GM19463 (cell line): ENCODE measurements around the gene PWWP2B.

Experiments used
- ATAC-seq: cut with Tn5 transposase; IDR thresholded peaks from one replicate; pipeline ENCODE4 v1.9.1; 2021; ENCODE audit warnings: mild to moderate bottlenecking, moderate library complexity; ENCODE audit not compliant: unreplicated experiment

PWWP2B gene

DNA sequence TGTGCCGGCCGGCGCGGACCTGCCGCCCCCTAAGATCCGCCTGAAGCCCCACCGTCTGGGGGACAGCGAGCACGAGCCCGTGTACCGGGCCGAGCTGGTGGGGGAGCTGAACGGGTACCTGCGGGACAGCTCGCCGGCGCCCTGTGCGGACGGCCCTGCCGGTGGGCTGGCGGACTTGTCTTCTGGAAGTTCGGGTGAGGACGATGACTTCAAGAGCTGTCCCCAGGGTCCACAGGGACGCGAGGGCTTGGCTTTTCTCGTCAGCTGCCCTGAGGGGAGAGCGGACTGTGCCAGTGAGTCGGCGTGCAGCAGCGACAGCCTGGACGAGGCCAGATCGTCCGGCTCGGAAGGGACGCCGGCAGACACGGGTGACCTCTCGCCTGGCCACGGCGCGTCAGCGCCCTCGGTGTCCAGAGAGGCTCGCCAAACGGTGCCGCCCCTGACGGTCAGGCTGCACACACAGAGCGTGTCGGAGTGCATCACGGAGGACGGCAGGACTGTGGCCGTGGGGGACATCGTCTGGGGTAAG, 8.5 kb downstream of the PWWP2B start:
- ATAC-seq: no peak

DNA sequence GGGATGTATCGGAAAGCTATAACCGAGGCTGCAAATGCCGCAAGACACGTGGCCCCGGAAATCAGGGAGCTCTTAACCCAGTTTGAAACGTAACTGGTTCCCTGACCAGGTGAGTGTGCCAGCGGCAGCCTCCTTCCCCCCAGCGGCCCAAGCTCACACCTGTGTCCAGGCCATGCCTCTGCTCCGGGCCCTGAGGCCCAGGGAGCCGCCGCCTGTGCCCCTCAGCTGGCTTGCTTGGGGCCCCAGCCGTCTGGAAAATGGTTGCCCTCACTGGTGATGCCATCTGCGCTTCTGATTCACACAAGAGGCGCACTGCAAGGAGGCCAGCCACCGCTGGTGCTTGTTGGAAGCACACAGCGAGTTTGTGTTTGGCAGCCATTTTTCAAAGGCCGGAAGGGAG, 9.2 kb downstream of the PWWP2B start:
- ATAC-seq: no peak

DNA sequence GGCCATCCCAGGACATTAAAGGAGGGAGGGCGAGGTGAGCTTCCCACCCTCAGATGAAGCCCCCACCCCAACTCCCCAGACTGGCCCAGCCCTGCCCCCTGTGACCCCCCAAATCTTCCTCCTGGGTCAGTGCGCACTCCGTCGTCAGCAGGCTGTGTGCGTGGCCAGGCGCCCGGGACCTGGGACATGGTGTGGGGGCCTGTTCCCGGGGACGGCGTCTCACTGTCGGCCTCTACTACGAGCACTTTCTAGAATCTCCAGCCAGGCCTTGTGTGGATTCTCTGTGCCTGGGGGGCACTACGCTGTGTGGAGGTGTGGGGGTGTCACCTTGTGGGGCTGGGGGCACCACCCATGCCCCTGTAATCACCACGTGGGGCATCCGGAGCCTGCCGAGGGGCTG, 9.8 kb downstream of the PWWP2B start:
- no peak for ATAC-seq

DNA sequence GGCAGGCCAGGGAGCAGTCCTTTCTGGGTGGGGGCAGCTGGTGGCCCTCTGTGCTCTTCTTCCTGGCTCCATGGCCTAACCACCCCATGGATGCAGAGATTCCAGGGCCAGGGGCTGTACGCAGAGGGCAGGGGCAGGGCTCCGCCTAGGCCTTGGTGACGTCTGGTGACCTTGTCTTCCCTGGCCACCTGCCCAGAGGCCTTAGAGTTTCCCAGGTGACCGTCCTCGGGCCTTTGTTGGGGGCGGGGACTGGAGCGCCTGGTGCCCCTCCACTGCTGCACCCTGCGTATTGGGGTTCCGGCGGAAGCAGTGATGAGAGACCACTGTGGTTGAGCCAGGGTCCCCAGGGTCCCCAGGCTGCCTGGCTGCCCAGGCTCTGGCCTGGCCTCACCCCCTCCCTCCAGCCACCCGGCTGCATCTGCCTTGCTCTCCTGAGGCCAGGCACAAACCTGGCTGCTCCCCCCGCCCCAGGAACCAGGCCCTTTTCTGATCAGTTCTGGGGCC, 10.3 kb downstream of the PWWP2B start:
- ATAC-seq: no peak

DNA sequence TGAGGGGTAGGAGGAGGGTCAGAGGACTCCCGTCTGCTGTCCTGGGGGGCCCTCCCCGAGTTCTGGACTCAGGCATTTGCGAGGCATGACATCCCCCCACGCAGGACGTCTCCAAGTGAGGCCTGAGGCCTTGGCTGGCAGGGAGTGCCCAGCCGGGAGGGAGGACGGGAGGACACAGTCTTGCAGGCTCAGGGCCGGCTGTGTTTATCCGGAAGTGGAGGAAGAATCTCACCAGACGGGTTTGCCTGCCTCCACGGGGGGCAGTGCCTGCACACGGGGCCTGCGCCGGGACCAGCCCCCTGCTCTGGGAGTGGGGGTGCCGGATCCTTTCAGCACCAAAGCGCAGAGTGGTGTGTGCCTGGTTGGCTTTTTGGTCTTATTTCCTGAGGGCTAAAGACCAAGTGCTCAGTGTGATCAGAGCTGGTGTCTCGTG, 10.9 kb downstream of the PWWP2B start:
- no peak for ATAC-seq

DNA sequence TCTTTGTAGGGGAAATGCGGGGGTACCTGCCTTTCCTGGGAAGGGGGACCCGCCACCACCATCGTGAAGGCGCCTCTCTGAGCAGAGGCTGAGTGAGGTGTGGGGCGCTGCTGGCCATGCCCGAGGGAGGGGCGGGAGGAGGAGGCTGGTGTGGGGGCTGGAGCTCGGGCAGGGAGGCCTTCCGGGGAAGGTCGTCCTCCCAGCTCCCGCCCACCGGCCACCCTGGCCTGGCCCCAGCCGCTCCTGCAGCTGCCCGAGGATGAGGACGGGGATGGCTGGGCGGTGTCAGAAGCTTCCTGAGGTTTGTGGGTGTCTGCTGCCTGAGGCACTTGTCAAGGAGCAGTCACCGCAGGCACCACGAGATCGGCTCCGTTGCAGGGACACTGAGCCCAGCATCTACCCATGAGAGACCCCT, 11.4 kb downstream of the PWWP2B start:
- ATAC-seq: no peak

DNA sequence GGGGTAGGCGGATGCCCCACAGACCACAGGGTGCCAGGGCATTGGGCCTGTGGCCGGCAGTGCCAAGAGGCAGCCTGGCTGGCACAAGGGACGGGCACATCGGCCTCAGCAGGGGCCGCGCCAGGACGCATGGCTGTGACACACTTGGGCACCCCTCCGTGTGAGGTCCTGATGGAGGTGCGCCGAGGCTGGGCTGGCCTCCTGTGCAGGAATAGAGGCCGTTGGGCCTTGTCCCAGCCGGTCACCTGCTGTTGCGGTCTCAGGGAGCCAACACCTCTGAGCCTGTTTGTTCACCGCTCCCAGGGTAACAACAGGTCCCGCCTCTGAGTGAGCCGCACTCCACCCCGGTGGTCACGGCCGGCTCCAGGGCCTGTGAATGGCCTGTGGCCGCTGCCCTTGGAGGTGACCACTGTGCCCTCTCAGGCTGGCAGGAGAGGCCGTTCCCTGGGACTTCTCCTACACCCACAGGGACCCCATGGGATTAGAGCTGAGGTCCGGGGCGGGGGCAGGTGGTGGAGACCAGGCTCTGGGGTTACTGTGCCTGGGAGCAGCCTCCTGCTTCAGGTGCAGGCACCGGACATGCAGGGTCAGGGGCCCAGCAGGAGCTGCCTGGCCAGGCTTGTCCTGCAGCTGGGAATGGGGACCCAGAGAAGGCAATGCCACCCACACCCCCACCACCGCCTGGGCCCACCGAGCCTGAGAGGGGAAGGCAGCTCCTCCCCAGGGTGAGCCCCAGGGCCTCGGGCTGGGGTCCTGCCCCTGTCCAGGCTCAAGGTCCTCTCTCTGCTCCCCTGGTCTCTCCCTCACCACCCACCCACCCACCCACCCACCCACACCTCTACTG, 12.0 kb downstream of the PWWP2B start:
- no peak for ATAC-seq

DNA sequence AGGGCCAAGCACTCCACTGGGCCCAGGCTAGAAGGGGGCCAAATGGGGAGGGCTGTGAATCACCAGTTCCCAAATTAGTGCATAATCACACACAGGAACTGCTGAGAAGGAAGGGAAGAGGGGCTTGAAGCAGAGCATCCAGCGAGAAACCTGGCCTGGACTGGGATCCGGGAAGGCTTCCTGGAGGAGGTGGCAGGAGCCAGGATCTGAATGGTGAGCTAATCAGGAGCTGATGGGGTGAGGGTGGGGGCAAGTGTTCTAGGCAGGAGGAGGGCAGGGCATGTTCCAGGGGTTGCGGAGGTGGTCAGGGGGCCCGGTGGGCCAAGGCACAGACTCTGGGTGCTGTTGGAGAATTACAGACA, 12.6 kb downstream of the PWWP2B start:
- ATAC-seq: no peak

DNA sequence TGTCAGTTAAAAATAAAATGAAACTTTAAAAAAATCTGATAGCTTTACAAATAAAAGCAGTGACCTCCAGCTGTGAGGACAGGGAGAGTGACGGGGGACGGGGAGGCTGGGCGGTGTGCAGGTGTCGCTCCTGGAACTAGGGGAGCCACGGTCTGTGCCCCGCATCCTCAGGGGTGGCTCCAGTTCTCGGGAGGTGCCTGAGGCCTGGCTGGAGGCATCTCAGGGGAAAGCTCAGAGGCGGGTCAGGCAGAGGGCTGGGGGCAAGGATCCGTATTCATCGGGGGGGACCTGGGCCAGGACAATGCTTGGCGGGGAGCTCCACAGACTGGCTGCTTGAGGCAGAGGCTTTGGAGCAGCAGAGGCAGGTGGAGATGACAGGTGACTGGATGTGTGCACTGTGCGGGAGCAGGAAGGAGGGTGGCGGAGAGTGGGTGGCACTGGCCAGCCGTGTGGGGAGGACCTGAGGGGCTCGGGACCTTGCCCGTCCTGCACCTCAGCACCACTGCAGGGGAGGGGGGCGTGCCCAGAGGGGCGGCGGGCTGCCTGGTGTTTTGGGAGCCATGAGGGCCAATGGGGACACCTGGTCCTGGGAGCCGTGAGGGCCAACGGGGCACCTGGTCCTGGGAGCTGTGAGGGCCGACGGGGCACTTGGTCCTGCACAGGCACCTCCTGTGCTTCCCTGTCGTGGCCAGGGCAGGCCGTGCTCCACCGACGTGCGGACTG, 13.2 kb downstream of the PWWP2B start:
- no peak for ATAC-seq

DNA sequence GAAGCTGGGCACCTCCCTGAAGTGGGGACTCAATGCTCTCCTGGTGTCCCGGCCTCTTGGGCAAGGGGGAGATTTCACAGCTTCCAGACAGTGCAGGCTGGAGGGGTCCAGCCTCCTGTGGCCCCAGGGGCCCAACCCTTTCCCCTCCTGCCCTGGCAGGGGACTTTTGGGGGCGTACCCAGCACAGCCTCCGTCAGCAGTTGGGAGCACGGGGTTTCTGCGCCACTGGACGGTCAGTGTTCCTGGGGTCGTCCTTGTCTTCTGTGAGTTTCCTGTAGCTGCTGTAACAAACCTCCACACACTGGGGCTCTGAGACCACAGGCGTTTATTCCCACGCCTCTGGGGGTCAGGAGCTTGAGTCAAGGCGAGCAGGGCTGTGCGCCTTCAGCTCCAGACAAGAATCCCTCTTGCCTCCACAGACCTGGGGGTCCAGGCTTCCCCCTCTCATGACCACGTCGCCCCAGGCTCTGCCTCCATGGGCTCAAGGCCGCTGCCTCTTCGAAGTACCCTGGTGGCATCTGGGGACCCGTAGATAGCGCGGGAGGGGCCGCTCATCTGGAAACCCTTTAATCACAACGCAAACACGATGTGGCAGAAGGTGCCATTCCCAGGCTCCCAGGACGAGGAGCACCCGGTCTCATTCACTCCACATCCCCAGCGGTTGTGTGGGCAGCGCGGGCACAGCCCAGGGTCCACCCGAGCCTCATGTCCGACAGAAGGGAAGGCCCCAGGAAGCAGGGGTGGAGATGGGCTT, 14.0 kb downstream of the PWWP2B start:
- no peak for ATAC-seq

DNA sequence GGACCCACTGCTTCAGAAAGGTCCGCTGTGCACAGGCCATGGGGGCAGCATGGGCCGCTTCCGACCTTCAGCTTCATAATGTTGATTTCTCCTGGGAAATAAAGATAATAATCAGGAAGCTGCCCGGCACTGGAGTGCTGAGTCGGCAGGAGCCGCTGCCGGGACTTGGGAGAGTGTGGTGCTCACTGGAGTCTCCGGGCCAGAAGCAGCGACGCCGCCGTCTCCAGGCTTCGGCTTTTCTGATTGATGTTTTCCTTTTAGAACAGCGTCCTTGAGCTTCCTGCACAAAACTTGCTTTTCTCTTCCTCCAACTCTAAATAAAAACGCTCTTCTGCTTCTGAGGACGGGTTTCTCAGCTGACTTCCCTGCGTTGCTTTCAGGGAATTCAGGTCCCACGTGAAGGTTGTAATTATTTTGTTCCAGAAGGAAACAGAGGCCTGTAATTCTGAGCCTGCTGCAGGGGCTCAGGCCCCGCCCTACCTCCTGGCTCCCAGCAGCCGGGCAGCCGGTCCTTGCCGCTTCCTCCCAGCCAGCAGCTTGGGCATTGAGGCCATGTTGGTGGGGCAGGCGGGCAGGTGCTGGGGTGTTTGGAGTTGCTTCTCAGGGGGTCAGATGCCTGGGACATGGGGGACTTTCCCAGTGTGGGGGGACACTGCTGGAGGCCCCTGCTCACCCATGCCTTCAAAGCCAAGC, 14.7 kb downstream of the PWWP2B start:
- no peak for ATAC-seq

DNA sequence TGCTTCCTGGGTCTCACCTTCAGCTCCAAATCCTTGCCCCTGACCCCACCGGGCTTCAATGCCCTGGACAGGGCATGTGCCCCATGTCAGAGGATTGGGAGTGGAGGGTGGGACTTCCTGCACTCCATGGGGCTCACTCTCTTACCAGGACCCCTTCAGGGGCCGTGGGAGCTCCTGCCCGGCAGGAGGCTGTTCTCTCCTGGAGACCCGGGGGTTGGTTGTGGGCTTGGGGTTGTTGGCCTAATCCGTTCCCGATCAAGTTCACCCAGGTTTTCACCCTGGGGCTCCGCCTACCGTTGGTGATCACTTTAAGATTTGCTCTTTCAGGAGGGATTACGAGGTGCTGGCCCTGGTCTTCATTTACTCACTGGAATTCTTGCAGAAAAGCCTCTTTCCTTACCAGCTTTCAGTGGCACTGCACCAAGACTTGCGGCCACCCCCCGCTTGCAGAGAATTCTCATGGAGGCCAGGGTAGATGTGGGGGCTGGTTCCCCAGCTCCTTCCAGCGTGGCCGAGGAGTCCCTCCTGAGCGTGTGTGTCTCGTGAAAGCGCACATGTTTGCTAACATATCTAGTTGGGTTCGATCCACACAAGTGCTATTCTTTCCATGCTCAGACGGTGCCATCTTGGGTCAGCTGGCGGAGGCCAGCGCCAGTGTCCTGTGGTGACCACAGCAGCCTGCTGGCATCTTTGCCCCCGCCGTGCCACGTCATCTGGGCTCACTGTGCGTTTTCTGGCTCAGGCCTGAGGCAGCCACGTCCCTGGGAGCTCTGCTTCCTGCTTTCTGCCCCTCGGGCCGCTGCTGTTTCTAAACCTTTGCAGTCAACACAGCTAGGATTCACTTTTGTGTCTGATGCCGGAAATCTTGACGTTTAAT, 15.6 kb downstream of the PWWP2B start:
- no peak for ATAC-seq

DNA sequence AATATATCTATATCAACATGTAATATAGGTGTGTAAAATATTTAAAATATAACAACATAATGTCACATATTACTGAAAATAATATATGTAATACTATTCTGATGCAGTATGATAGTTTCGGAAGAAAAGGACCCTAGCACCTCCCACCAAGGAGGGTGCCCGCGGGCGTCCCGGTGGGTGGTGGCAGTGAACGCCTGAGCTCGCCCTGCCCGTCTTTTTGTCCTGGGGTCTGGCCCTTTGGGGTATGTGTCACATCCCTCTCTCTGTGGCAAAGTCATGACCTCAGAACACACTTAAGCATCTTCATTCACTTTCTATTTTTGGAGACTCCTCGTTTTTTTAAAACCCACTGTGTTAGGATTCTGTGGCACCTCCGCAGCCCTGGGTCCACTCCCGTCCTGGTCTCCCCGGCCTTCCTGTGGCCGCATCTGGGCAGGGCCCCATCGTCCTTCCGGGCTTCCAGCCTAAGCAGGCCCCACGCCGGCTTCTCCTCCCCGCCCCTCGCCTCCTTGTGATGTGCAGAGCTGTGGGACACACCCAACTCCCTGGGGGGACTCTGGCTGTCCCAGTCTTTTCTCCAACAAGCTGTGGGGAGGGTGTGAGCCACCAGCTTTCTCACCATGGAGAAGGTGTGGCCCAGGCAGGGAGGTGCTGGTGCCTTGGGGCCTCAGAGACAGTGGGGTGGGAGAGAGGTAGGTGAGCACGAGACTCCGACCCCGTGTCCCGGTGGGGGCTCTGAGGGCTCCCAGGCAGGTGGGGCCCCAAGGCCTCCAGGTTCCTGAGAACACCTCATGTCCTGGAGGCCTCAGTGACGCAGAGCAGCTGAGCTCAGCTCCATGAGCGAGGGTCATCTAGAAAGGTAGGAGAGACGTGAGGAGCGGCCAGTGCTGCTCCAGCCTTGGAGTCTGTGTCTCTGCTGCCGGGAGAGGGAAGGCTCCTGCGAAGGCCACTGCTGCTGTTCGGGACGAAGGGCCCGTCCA, 16.5 kb downstream of the PWWP2B start:
- ATAC-seq: no peak

DNA sequence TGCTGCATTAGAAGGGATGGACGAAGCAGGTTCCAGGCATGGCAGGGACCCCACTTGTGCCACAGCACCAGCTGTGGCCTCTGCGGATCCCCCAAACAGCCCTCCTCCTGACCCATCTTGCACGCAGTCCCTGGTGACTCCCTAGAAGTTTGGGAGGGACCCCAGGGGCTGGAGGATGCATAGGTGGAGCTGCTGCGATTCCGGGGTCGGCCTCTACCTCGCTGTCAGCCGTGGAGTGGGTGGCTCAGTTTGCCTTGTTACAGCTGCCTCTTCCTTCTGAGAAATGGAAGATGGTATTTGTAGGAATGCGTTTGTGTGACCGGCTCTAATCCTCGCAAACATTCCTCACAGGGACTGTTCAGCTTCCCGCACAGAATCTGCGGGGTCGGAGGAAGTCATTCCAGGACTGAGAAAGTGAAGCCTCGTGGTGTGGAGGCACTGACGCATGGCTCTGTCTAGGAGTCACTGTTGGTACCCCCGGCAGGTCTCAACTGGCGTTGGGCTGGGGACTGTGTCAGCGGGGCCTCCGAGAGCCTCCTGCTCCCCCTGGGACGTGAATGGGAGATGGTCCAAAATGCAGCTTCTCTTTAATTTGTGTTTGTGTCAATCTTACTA, 17.5 kb downstream of the PWWP2B start:
- ATAC-seq: no peak

DNA sequence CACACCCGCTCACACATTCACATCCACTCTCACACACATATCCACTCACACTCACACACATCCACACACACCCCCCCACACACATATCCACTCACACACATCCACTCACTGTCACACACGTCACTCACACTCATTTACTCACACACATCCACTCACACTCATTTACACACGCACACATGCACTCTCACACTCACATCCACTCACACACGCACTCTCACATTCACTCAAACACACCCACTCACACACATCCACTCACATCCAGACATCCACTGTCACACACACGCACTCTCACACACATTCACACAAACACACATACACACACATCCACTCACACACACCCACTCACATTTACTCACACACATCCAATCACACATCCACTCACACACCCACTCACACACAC, 18.3 kb downstream of the PWWP2B start:
- no peak for ATAC-seq

DNA sequence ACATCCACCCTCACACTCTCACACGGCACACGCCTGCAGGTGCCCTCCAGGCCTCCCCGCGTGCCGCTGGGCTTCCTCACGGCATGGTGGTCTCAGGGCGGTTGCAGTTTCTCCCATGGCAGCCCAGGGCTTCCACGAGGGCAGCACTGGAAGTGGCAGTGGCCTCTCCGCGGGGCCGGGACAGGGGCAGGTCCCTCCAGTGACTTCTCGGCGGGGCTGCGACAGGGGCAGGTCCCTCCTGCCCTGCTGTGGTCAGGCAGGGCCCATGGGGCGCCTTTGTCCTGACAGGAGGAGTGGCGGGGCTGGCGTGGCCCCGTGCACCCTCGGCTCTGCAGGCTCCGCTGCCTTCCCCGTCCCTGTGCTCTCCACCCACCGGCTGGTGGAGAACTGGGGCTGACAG, 19.0 kb downstream of the PWWP2B start:
- ATAC-seq: no peak

DNA sequence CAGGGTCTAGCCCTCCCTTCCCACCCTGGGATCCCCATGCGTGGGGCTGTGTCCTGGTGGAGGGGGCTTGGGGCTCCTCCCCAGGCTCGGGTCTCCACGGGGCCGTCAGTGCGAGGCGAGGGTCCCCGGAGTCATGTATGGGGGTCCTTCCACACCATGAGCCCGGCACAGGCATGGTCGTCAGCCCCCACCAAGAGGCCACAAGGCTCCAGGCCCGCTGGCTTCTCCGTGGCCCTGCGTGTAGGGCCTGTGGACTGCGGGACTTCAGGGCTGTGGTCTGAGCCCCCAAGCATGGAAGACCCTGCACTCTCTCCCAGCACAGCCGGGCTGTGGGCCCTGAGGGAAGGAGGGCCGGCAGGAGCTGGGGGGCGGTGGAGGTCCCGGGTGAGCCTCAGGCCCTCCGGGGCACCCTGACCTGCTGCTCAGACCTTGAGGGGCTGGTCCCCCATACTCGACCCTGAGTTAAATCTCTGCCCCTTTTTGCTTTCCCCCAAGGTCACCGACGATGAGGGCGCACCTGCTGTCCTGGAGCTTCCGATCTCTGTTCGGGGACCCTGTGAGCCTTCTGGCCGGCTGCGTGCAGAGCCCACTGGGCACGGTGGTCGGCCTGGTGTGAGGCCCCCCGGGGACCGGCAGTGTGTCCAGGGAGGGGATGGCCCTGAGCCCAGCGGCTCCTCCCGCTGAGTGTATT, 19.7 kb downstream of the PWWP2B start:
- no peak for ATAC-seq
